ENCODE results near the gene ZC3H12D.

DNA sequence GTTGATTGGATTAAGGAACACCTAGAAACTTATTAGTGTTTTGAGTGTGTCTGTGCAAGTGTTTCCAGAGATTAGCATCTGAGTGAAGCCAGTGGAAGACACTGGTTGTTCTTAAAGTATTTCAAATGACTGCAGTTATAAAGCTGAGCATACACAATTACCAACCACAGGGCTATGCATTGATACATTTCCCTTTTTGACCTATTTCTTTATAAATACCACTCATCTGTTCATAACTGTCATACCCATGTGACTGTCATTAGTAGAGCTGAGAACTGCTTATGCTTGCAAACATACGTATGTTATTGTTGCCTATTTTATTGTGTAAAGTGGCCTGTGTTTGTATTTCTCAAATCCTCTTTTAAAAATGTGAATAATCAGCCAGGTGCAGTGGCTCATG, 15.3 kb upstream of the ZC3H12D start:
- TF ChIP-seq, protein P1, sequence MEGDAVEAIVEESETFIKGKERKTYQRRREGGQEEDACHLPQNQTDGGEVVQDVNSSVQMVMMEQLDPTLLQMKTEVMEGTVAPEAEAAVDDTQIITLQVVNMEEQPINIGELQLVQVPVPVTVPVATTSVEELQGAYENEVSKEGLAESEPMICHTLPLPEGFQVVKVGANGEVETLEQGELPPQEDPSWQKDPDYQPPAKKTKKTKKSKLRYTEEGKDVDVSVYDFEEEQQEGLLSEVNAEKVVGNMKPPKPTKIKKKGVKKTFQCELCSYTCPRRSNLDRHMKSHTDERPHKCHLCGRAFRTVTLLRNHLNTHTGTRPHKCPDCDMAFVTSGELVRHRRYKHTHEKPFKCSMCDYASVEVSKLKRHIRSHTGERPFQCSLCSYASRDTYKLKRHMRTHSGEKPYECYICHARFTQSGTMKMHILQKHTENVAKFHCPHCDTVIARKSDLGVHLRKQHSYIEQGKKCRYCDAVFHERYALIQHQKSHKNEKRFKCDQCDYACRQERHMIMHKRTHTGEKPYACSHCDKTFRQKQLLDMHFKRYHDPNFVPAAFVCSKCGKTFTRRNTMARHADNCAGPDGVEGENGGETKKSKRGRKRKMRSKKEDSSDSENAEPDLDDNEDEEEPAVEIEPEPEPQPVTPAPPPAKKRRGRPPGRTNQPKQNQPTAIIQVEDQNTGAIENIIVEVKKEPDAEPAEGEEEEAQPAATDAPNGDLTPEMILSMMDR (IDR thresholded peaks at IDR 0.05; ENCODE audit: borderline replicate concordance, extremely low read depth, low read length, poor library complexity, severe bottlenecking), result no peak
- TF ChIP-seq EZH2 (IDR thresholded peaks at IDR 0.05; ENCODE audit: borderline replicate concordance, low read depth, low read length, severe bottlenecking), result no peak
